IMR-90 (cell line): ENCODE measurements around the gene NAPA. TPM values are rescaled to one million over a fixed set of nuclear protein-coding genes. Genes with fewer than 3 reads are reported as not detected.

Experiments used
- ATAC-seq: fragments of 200-7000 bp; cut with Tn5 transposase; 2 replicates; pipeline ENCODE4 v1.9.1; 2020; ENCODE audit warnings: low read depth, mild to moderate bottlenecking, moderate library complexity
- BruUV-seq: library from RNA; stranded (reverse); fragments of 400-500 nt; replicated peaks from 2 replicates; lab custom pipeline; 2021; lab: Mats Ljungman, UMichigan
- CTCF ChIA-PET: fragments of 300-600 bp; formaldehyde crosslinking; extraction: SDS; loops from one replicate; lab custom pipeline; 2021; ENCODE audit warnings: antibody characterized with exemption; lab: Yijun Ruan, JAX
- POLR2A ChIA-PET: fragments of 300-600 bp; sonication (Branson Sonifier 250); formaldehyde crosslinking; loops from one replicate; lab custom pipeline; 2022; ENCODE audit warnings: antibody characterized with exemption; ENCODE audit not compliant: unreplicated experiment; lab: Charles Lee
- DNase-seq: peaks from one replicate; pipeline ENCODE4 v3.0.0; 2013
- H2AFZ ChIP-seq: replicated peaks from 2 replicates; pipeline ENCODE3; 2013; ENCODE audit warnings: low read length, mild to moderate bottlenecking; ENCODE audit not compliant: poor library complexity
- H2AK5ac ChIP-seq: 2 replicates; pipeline ENCODE4 v1.6.1; 2013; ENCODE audit warnings: low read depth, low read length, inconsistent platforms
- H2AK9ac ChIP-seq: replicated peaks from 2 replicates; pipeline ENCODE3; 2013; ENCODE audit warnings: mild to moderate bottlenecking, low read depth, low read length, moderate library complexity; ENCODE audit not compliant: poor library complexity
- H2BK120ac ChIP-seq: 2 replicates; pipeline ENCODE4 v1.6.1; 2013; ENCODE audit warnings: low read depth, low read length, inconsistent platforms
- H2BK15ac ChIP-seq: 3 replicates; pipeline ENCODE4 v1.6.1; 2013; ENCODE audit warnings: low read depth, low read length, inconsistent platforms
- H2BK20ac ChIP-seq: 2 replicates; pipeline ENCODE4 v1.6.1; 2013; ENCODE audit warnings: low read depth, mild to moderate bottlenecking, inconsistent platforms, low read length, moderate library complexity
- H2BK5ac ChIP-seq: 2 replicates; pipeline ENCODE4 v1.6.1; 2013; ENCODE audit warnings: mild to moderate bottlenecking, low read depth, low read length, inconsistent platforms; ENCODE audit not compliant: poor library complexity, severe bottlenecking
- H3K14ac ChIP-seq: replicated peaks from 2 replicates; pipeline ENCODE4 v1.6.1; 2013; ENCODE audit warnings: low read depth, low read length, inconsistent platforms
- H3K18ac ChIP-seq: 2 replicates; pipeline ENCODE4 v1.6.1; 2013; ENCODE audit warnings: low read depth, low read length, control low read depth
- H3K23ac ChIP-seq: 2 replicates; pipeline ENCODE4 v1.6.1; 2013; ENCODE audit warnings: low read depth, low read length, inconsistent platforms
- H3K27ac ChIP-seq: 2 replicates; pipeline ENCODE4 v1.5.1; 2013; ENCODE audit warnings: mild to moderate bottlenecking, control low read depth, low read length; ENCODE audit not compliant: insufficient read depth
- H3K27me3 ChIP-seq: 2 replicates; pipeline ENCODE4 v1.6.1; 2013; ENCODE audit warnings: low read length; ENCODE audit not compliant: control insufficient read depth, insufficient read depth
- H3K36me3 ChIP-seq: 2 replicates; pipeline ENCODE4 v1.6.1; 2013; ENCODE audit warnings: low read length, mixed read lengths; ENCODE audit not compliant: control insufficient read depth, insufficient read depth
- H3K4ac ChIP-seq: 2 replicates; pipeline ENCODE4 v1.6.1; 2013; ENCODE audit warnings: low read depth, low read length, inconsistent platforms
- H3K4me1 ChIP-seq: 2 replicates; pipeline ENCODE4 v1.6.1; 2013; ENCODE audit warnings: low read length, mixed read lengths; ENCODE audit not compliant: control insufficient read depth, insufficient read depth
- H3K4me2 ChIP-seq: 2 replicates; pipeline ENCODE4 v1.6.1; 2013; ENCODE audit warnings: low read depth, mild to moderate bottlenecking, control low read depth, low read length, moderate library complexity
- H3K4me3 ChIP-seq: 2 replicates; pipeline ENCODE4 v1.5.1; 2013; ENCODE audit warnings: low read depth, mild to moderate bottlenecking, control low read depth, low read length, moderate library complexity; ENCODE audit not compliant: insufficient read depth
- H3K56ac ChIP-seq: 2 replicates; pipeline ENCODE4 v1.6.1; 2013; ENCODE audit warnings: low read length, inconsistent platforms; ENCODE audit not compliant: insufficient read depth; ENCODE audit errors: extremely low read depth
- H3K79me1 ChIP-seq, 2 experiments: 2 replicates each; pipeline ENCODE4 v1.6.1; 2013; ENCODE audit warnings: low read length in 2 of 2, inconsistent platforms in 1 of 2, low read depth in 1 of 2
- H3K9ac ChIP-seq: 2 replicates; pipeline ENCODE4 v1.6.1; 2013; ENCODE audit warnings: low read depth, low read length, control low read depth
- H3K9me1 ChIP-seq: 2 replicates; pipeline ENCODE4 v1.6.1; 2013; ENCODE audit warnings: low read length, inconsistent platforms; ENCODE audit not compliant: insufficient read depth
- H3K9me3 ChIP-seq: 2 replicates; pipeline ENCODE4 v1.6.1; 2013; ENCODE audit warnings: low read length; ENCODE audit not compliant: control insufficient read depth, insufficient read depth
- H4K20me1 ChIP-seq: 2 replicates; pipeline ENCODE4 v1.6.1; 2013; ENCODE audit warnings: low read length, inconsistent platforms; ENCODE audit not compliant: insufficient read depth
- H4K5ac ChIP-seq: 2 replicates; pipeline ENCODE4 v1.6.1; 2013; ENCODE audit warnings: mild to moderate bottlenecking, low read depth, low read length, control low read depth
- H4K8ac ChIP-seq, 2 experiments: 2 replicates each; pipeline ENCODE4 v1.6.1; 2013; ENCODE audit warnings: low read depth in 2 of 2, low read length in 2 of 2, control low read depth in 1 of 2, inconsistent platforms in 1 of 2
- H4K91ac ChIP-seq: 2 replicates; pipeline ENCODE4 v1.6.1; 2013; ENCODE audit warnings: low read depth, low read length, inconsistent platforms; ENCODE audit not compliant: insufficient read depth
- CTCF ChIP-seq: conservative IDR thresholded peaks from 2 replicates; pipeline ENCODE4 v1.5.1; 2012; ENCODE audit warnings: mild to moderate bottlenecking, low read depth, low read length, improper control_type of control experiment
- FOS ChIP-seq: fragments of 150-350 bp; IDR thresholded peaks from 2 replicates; pipeline ENCODE4 v1.6.1; 2016; ENCODE audit warnings: low read depth, low read length
- MAZ ChIP-seq: IDR thresholded peaks from 2 replicates; pipeline ENCODE4 v1.6.1; 2012; ENCODE audit warnings: low read depth, mild to moderate bottlenecking, low read length, improper control_type of control experiment, moderate library complexity, borderline replicate concordance
- RCOR1 ChIP-seq: IDR thresholded peaks from 2 replicates; pipeline ENCODE4 v1.6.1; 2012; ENCODE audit warnings: mild to moderate bottlenecking, low read length, improper control_type of control experiment; ENCODE audit not compliant: insufficient replicate concordance
- RFX5 ChIP-seq: IDR thresholded peaks from 2 replicates; pipeline ENCODE4 v1.8.0; 2012; ENCODE audit warnings: low read depth, mild to moderate bottlenecking, low read length, moderate library complexity
- WGBS, 2 experiments: methylation state at CpG; one replicate each; pipeline versions ENCODE4 v1.1.5 to v1.1.7; 2013; ENCODE audit warnings: missing lambda C conversion rate in 2 of 2; ENCODE audit not compliant: insufficient read length in 1 of 2; ENCODE audit errors: extremely low coverage in 2 of 2; 5-methylcytosine and 5-hydroxymethylcytosine counted together
- dilution Hi-C: fragments of 300-500 bp; cut with HindIII; formaldehyde crosslinking; loops from one replicate; pipeline ENCODE4 v1.14.3; 2018; ENCODE audit warnings: low sequenced_read_pairs; ENCODE audit not compliant: unreplicated experiment
- in situ Hi-C: fragments of 300-500 bp; cut with MboI; formaldehyde crosslinking; loops from 3 replicates; pipeline ENCODE4 v1.14.3; 2019; ENCODE audit warnings: low sequenced_read_pairs, inconsistent platforms, mixed read lengths
- intact Hi-C: fragments of 100-400 bp; cut with micrococcal nuclease; formaldehyde crosslinking; loops from 2 replicates; pipeline ENCODE4 v1.10.0; 2022
- polyA plus RNA-seq, 3 experiments: library from polyadenylated mRNA; depleted of rRNA; stranded (reverse); fragments of >200 nt; gene quantifications; 2 replicates each; pipeline ENCODE4 v1.2.3, GENCODE V29; 2012; ENCODE audit warnings: low replicate concordance in 1 of 3
- total RNA-seq: library from RNA; depleted of rRNA; stranded (reverse); fragments of >200 nt; gene quantifications from 2 replicates; pipeline ENCODE4 v1.2.3, GENCODE V29; 2012

The NAPA gene
- total and polyA plus RNA-seq, 2 of the 4 experiments (the other 2 are of a cell fraction): 76.4 to 126 TPM

GRCh38 chr19:47499371-47499770, 15.5 kb downstream of the NAPA start:
- dilution Hi-C loops: no loop called here
- H4K8ac ChIP-seq: no peak overlapping the region
- no peak for DNase-seq
- peaks cover 7 to 47% of the 10 kb centered on the region in 2 experiments for H3K79me1 ChIP-seq
- H3K27ac ChIP-seq: no peak overlapping the region
- no peak overlapping the region for H2BK120ac ChIP-seq
- no peaks in the 10 kb centered on the region for H3K4me1 ChIP-seq
- CTCF ChIA-PET: no interaction called here
- no peak overlapping the region for H3K18ac ChIP-seq
- H2BK20ac ChIP-seq: no peak overlapping the region
- no TSS peak for BruUV-seq
- no peak overlapping the region for H3K4me3 ChIP-seq
- no peak overlapping the region for H3K14ac ChIP-seq
- in situ Hi-C loops: no loop called here
- no peak overlapping the region for H2BK15ac ChIP-seq
- no peak overlapping the region for H2BK5ac ChIP-seq
- H4K5ac ChIP-seq: no peak overlapping the region
- H2AK9ac ChIP-seq: no peak overlapping the region
- TF ChIP-seq FOS (no peak), RFX5 (no peak), RCOR1 (no peak), MAZ (no peak), CTCF (no peak)
- no peak overlapping the region for H3K4ac ChIP-seq
- no peaks in the 10 kb centered on the region for H3K27me3 ChIP-seq
- no peak overlapping the region for H3K4me2 ChIP-seq
- H4K91ac ChIP-seq: no peak overlapping the region
- no peak overlapping the region for H2AFZ ChIP-seq
- H3K36me3 ChIP-seq: peaks cover 55% of the 10 kb centered on the region
- no peaks in the 10 kb centered on the region for H3K9me3 ChIP-seq
- intact Hi-C loops: no loop called here
- peaks cover 27% of the 10 kb centered on the region for H4K20me1 ChIP-seq
- H3K9me1 ChIP-seq: 0 out of 2 replicates have a peak, but pooled peaks cover 3% of the 10 kb centered on the region
- POLR2A ChIA-PET: no interaction called here
- no peak for ATAC-seq
- no peak overlapping the region for H3K9ac ChIP-seq
- H3K56ac ChIP-seq: no peak overlapping the region
- H3K23ac ChIP-seq: no peak overlapping the region
- WGBS, 2 experiments: 93% methylated on average over 2 of the region's 7 CpGs; no CpG with 5 or more reads in 1 of the 2 experiments
- no peak overlapping the region for H2AK5ac ChIP-seq
